PC-3 (cell line): ENCODE results near the gene CNGA2. TPM values are rescaled to one million over a fixed set of nuclear protein-coding genes. Genes with fewer than 3 reads are reported as not detected.

Experiments used
- ATAC-seq: fragments of 200-7000 bp; cut with Tn5 transposase; 2 replicates; pipeline ENCODE4 v1.9.1; 2020; ENCODE audit warnings: mild to moderate bottlenecking, moderate library complexity
- BruUV-seq: library from RNA; stranded (reverse); fragments of 400-500 nt; replicated peaks from 2 replicates; lab custom pipeline; 2021; lab: Mats Ljungman, UMichigan
- CTCF ChIA-PET: fragments of 300-600 bp; sonication (Branson Sonifier 250); formaldehyde crosslinking; loops from one replicate; lab custom pipeline; 2022; ENCODE audit warnings: antibody characterized with exemption; lab: Charles Lee
- POLR2A ChIA-PET: fragments of 300-600 bp; sonication (Branson Sonifier 250); formaldehyde crosslinking; loops from one replicate; lab custom pipeline; 2022; ENCODE audit warnings: antibody characterized with exemption; ENCODE audit not compliant: unreplicated experiment; lab: Charles Lee
- DNase-seq: peaks from one replicate; pipeline ENCODE4 v3.0.0-alpha.2; 2015
- H2AFZ ChIP-seq: fragments of 300-600 bp; sonication (generic); 2 replicates; pipeline ENCODE4 v1.6.0; 2016; ENCODE audit warnings: antibody characterized with exemption, low read length
- H3F3A ChIP-seq: fragments of 300-600 bp; sonication (generic); one replicate; pipeline ENCODE4 v1.6.0; 2017; ENCODE audit warnings: antibody characterized with exemption, low read length, control low read depth, mild to moderate bottlenecking; ENCODE audit not compliant: unreplicated experiment
- H3K27ac ChIP-seq: fragments of 300-600 bp; sonication (generic); 2 replicates; pipeline ENCODE4 v1.5.1; 2016; ENCODE audit warnings: mild to moderate bottlenecking, low read length
- H3K27me3 ChIP-seq: fragments of 300-600 bp; sonication (generic); 2 replicates; pipeline ENCODE4 v1.6.1; 2016; ENCODE audit warnings: low read length, mixed read lengths
- H3K36me3 ChIP-seq: fragments of 300-600 bp; sonication (generic); 2 replicates; pipeline ENCODE4 v1.6.1; 2016; ENCODE audit warnings: low read depth, mixed run types, low read length, mixed read lengths
- H3K4me1 ChIP-seq: fragments of 300-600 bp; sonication (generic); 2 replicates; pipeline ENCODE4 v1.5.1; 2016; ENCODE audit warnings: low read length; ENCODE audit not compliant: insufficient read depth
- H3K4me2 ChIP-seq: fragments of 300-600 bp; sonication (generic); 2 replicates; pipeline ENCODE4 v1.6.0; 2016; ENCODE audit warnings: low read length
- H3K4me3 ChIP-seq: fragments of 300-600 bp; sonication (generic); 2 replicates; pipeline ENCODE4 v1.5.1; 2016; ENCODE audit warnings: mild to moderate bottlenecking, low read length, mixed read lengths
- H3K79me2 ChIP-seq: fragments of 300-600 bp; sonication (generic); 2 replicates; pipeline ENCODE4 v1.6.1; 2017; ENCODE audit warnings: low read length, mixed read lengths
- H3K9ac ChIP-seq: fragments of 300-600 bp; sonication (generic); 2 replicates; pipeline ENCODE4 v1.6.0; 2016; ENCODE audit warnings: mild to moderate bottlenecking, low read length
- H3K9me2 ChIP-seq: fragments of 300-600 bp; sonication (generic); replicated peaks from 2 replicates; pipeline ENCODE4 v1.6.1; 2016; ENCODE audit warnings: mixed run types, low read length, mixed read lengths
- H3K9me3 ChIP-seq: fragments of 300-600 bp; sonication (generic); 2 replicates; pipeline ENCODE4 v1.6.1; 2016; ENCODE audit warnings: low read length, mixed read lengths
- H4K20me1 ChIP-seq: fragments of 300-600 bp; sonication (generic); 2 replicates; pipeline ENCODE4 v1.6.1; 2016; ENCODE audit warnings: low read length, mixed read lengths
- CTCF ChIP-seq: fragments of 300-600 bp; sonication (generic); conservative IDR thresholded peaks from 2 replicates; pipeline ENCODE4 v1.5.1; 2017; ENCODE audit warnings: antibody characterized with exemption, low read depth, mild to moderate bottlenecking, low read length
- EZH2 ChIP-seq: fragments of 300-600 bp; sonication (generic); IDR thresholded peaks from one replicate; pipeline ENCODE4 v1.6.1; 2017; ENCODE audit warnings: antibody characterized with exemption, mild to moderate bottlenecking, low read length; ENCODE audit not compliant: unreplicated experiment
- EZH2phosphoT487 ChIP-seq: fragments of 300-600 bp; sonication (generic); IDR thresholded peaks from 2 replicates; pipeline ENCODE4 v1.6.1; 2018; ENCODE audit warnings: mild to moderate bottlenecking, antibody characterized with exemption, low read length, borderline replicate concordance
- intact Hi-C: fragments of 100-400 bp; cut with micrococcal nuclease; formaldehyde crosslinking; loops from 2 replicates; pipeline ENCODE4 v1.9.0; 2023
- total RNA-seq: library from RNA; depleted of rRNA; stranded (reverse); fragments of >200 nt; gene quantifications from 2 replicates; pipeline ENCODE4 v1.2.3, GENCODE V29; 2014

The CNGA2 gene
- total RNA-seq, 1 experiment from 2014 or later: not detected

GRCh38 chrX:151692825-151693224 is 41.7 kb upstream of the CNGA2 start:
- DNase-seq (no peak), ATAC-seq (no peak)
- Histone ChIP-seq H3K9me2 (no peaks in the 10 kb centered on the region), H3K4me1 (no peaks in the 10 kb centered on the region), H3K9me3 (no peaks in the 10 kb centered on the region), H2AFZ (no peak overlapping the region), H3K4me3 (no peak overlapping the region), H3K9ac (no peak overlapping the region), H3K79me2 (no peaks in the 10 kb centered on the region), H3F3A (no peaks in the 10 kb centered on the region), H3K27me3 (no peaks in the 10 kb centered on the region), H4K20me1 (no peaks in the 10 kb centered on the region), H3K4me2 (no peak overlapping the region), H3K27ac (no peak overlapping the region), H3K36me3 (no peaks in the 10 kb centered on the region)
- no peak for TF ChIP-seq EZH2phosphoT487
- TF ChIP-seq CTCF: no peak
- no peak for TF ChIP-seq EZH2
- intact Hi-C loops: no loop called here
- POLR2A ChIA-PET: no interaction called here
- CTCF ChIA-PET: no interaction called here
- BruUV-seq: no TSS peak

DNA sequence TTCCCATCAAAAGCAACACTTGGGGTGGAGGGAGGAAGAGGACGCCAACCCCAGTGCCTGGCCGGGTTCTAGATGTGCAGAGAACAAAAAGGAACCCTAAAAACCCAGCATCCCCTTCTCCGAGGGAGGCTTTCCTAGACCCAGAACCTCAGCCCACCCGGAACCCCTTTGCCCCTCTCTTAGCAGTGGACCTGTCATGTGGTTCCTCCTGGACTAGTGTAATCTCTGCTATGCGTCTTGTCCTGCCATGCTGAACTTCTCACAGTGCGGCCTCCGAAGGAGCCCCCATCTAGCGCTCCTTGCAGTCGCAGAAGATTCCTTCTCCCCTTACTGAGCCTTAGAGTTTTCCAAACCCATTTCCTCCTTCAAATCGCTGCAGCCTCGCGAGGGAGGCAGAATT is 40.4 kb upstream of the CNGA2 start:
- BruUV-seq: no TSS peak
- CTCF ChIA-PET: no interaction called here
- POLR2A ChIA-PET: no interaction called here

More for the DNA sequence above, 40.4 kb upstream of the CNGA2 start:
- Histone ChIP-seq H3F3A (no peaks in the 10 kb centered on the region), H3K9me2 (no peaks in the 10 kb centered on the region), H3K4me1 (no peaks in the 10 kb centered on the region), H3K4me3 (no peak overlapping the region), H3K79me2 (no peaks in the 10 kb centered on the region), H3K36me3 (no peaks in the 10 kb centered on the region), H3K4me2 (no peak overlapping the region), H3K27me3 (no peaks in the 10 kb centered on the region), H3K9me3 (no peaks in the 10 kb centered on the region), H3K27ac (no peak overlapping the region), H4K20me1 (no peaks in the 10 kb centered on the region), H2AFZ (no peak overlapping the region), H3K9ac (no peak overlapping the region)
- intact Hi-C loops: no loop called here
- ATAC-seq: no peak
- no peak for DNase-seq
- TF ChIP-seq EZH2 (no peak), EZH2phosphoT487 (no peak), CTCF (no peak)
